Cardiac fibroblast (primary cell): Measurements from ENCODE around the gene PGBD1.

Experiments used
- DNase-seq, 2 donors: peaks; one replicate each; pipeline versions ENCODE4 v3.0.0 to v3.0.0-alpha.2; 2010; ENCODE audit warnings: low read depth in 2 of 2
- H3K4me3 ChIP-seq, 2 donors: replicated peaks in 1 of 2; 1 replicate in 1 of 2; 2 replicates in 1 of 2; pipeline ENCODE4 v1.5.1; 2011; ENCODE audit warnings: low read depth in 2 of 2, low read length in 2 of 2, mild to moderate bottlenecking in 2 of 2, moderate library complexity in 1 of 2
- TF ChIP-seq, protein P1 (sequence below): IDR thresholded peaks from one replicate; pipeline ENCODE4 v1.5.1; 2011; ENCODE audit warnings: low read depth, mild to moderate bottlenecking, low read length, inconsistent platforms

The PGBD1 gene

DNA sequence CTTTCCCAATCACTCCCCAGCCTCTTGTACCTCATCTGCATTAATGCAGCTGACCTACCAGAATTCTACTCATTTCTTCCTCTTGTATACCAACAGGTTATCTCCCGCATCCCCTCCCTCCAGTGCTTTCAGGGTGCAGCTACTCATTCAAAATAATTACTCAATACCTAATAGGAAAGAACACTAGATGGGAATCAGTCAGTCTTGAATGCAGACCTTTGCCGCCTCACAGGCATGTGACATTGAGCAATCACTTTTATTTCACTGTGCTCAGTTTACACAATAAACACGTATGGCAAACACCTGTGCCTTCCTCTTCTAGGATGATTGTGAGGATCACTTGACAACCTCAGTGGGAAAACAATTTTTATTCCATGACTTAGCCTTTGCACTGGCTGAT is 41.3 kb downstream of the PGBD1 start:
- H3K4me3 ChIP-seq: no peak overlapping the region
- TF ChIP-seq, protein P1, sequence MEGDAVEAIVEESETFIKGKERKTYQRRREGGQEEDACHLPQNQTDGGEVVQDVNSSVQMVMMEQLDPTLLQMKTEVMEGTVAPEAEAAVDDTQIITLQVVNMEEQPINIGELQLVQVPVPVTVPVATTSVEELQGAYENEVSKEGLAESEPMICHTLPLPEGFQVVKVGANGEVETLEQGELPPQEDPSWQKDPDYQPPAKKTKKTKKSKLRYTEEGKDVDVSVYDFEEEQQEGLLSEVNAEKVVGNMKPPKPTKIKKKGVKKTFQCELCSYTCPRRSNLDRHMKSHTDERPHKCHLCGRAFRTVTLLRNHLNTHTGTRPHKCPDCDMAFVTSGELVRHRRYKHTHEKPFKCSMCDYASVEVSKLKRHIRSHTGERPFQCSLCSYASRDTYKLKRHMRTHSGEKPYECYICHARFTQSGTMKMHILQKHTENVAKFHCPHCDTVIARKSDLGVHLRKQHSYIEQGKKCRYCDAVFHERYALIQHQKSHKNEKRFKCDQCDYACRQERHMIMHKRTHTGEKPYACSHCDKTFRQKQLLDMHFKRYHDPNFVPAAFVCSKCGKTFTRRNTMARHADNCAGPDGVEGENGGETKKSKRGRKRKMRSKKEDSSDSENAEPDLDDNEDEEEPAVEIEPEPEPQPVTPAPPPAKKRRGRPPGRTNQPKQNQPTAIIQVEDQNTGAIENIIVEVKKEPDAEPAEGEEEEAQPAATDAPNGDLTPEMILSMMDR: no peak
- no peak for DNase-seq

DNA sequence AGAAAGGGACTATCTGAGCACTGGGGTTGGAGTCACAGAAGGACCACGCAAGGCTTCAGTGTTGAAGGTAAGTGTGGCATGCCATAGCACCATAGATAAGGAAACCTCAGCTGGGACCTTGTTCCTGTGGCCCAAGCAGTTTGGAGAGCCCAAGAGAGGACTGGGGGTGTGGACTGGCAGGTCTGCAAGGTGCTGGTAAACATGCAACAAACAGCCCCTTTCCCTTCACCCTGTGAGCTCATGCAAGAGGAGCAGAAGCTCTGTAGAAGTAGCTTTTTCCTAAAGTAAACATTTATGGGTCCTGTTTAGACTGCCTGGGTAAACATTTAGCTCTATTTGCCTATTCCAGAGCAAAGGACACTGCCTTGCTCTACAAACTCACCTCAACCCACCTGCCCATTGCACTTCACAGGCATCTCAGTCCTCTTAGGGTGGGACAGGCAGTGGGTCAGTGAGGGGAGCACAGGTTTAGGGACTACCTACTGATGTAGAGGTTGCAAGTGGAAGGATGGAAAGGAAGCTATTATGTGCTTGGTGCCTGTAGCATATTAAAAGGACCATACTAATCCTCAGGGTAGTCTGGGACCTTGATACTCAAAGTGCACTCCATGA is 42.5 kb downstream of the PGBD1 start:
- DNase-seq: no peak
- H3K4me3 ChIP-seq: no peak overlapping the region
- TF ChIP-seq, protein P1: no peak

DNA sequence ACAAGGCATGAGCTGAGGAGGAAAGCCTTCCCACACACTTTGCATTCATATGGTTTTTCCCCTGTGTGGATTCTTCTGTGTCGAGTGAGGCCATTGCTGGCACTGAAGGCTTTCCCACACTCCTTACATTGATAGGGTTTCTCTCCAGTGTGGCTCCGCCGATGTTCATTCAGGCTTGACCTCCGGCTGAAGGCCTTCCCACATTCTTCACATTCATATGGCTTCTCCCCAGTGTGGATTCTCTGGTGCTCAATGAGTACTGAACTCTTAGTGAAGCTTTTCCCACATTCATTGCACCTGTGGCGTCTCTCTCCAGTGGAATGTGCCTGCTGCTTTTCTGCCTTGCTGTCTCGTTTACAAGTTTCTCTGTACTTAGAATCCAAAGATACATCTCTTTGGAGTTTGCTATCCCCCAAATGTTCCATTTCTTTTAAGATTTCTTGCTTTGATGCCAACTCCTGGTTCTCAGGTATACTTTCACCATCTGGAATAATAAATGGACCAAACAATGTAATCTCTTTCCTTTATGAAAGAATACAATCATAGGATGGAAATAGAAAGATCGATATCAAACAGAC is 45.1 kb downstream of the PGBD1 start:
- no peak for DNase-seq
- H3K4me3 ChIP-seq: no peak overlapping the region
- TF ChIP-seq, protein P1: no peak

DNA sequence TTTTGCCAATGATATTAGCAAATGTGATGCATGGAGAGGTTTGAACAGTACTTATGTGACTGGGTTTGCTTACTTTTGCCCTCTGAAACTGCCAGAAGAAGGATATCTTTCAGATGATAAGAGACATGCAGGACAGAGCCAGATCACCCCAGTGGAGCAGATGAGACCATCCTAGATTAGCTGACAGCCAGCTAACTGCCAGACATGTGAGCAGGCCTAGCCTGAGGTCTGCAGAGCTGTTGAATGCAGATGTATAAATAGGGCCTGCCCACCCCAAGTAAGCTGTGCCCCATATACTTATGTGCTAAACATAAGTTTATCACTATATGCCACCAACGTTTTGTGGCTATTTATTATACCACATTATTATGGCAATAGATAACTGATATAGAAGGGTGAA is 48.7 kb downstream of the PGBD1 start:
- no peak overlapping the region for H3K4me3 ChIP-seq
- DNase-seq: no peak
- TF ChIP-seq, protein P1: no peak

DNA sequence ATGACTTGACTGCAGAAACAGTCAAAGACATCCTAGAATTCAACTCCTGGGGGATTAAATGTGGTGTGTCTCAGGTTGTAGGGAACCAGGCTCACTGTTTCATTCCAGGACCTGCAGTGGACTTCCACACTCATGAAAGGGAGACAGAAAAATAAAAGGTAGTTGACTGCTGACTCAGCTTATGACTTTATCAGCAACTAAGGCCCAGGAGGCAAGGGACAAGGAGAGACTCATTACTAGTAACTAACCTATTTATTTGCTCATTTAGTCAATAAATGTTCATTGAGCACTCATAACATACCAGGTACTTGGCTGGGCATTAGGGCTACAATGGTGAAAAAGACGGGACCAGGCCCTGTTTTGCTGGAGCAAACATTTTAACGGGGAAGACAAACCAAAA is 51.7 kb downstream of the PGBD1 start:
- TF ChIP-seq, protein P1: no peak

DNA sequence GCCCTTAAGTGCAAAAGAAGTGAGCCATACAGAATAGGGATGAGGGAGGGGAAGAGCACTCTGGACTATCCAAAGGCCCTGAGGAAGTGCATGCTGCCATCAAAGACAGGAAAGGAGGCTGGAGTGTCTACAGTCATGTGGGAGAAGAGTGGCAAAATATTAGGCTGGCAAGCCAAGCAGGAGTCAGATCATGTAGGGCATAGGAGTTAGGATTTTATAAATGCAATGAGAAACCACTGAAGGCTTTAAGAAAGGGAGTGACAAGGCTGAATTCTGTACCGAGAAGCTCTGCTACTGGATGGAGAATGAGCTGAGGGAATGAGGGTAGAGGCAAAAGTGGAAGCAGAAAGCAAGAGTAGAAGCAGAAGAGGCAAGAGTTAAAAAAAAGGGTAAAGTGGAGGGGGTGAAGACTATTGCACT is 52.2 kb downstream of the PGBD1 start:
- no peak overlapping the region for H3K4me3 ChIP-seq
- DNase-seq: no peak
- TF ChIP-seq, protein P1: no peak

More for the DNA sequence above, 51.7 kb downstream of the PGBD1 start:
- no peak overlapping the region for H3K4me3 ChIP-seq
- no peak for DNase-seq
